Thoracic aorta (tissue), 2 donors: Measurements from ENCODE around the gene MON1A. TPM values are rescaled to one million over a fixed set of nuclear protein-coding genes. Genes with fewer than 3 reads are reported as not detected.

Experiments used
- ATAC-seq: fragments of 150-250 bp; one replicate; pipeline ENCODE4 v1.8.0; 2017; ENCODE audit warnings: low read depth; ENCODE audit not compliant: insufficient number of reproducible peaks, low FRiP score
- DNase-seq: peaks from one replicate; pipeline ENCODE4 v3.0.0-alpha.2; 2020; ENCODE audit warnings: low spot score
- H3K27ac ChIP-seq, 2 donors: fragments of 200-600 bp; sonication (generic); 1 replicate in 1 of 2; 2 replicates in 1 of 2; pipeline ENCODE4 v1.5.1; 2016; ENCODE audit warnings: mild to moderate bottlenecking in 2 of 2, moderate library complexity in 2 of 2
- H3K27me3 ChIP-seq: fragments of 200-600 bp; sonication (generic); replicated peaks from 2 replicates; pipeline ENCODE4 v1.6.0; 2016; ENCODE audit warnings: mild to moderate bottlenecking; ENCODE audit not compliant: insufficient read depth
- H3K36me3 ChIP-seq: fragments of 200-600 bp; sonication (generic); one replicate; pipeline ENCODE4 v1.5.1; 2016
- H3K4me1 ChIP-seq, 2 donors: fragments of 200-600 bp; sonication (generic); 1 replicate in 1 of 2; 2 replicates in 1 of 2; pipeline versions ENCODE4 v1.5.1 to v1.6.0; 2016; ENCODE audit warnings: low read depth in 2 of 2, mild to moderate bottlenecking in 1 of 2; ENCODE audit not compliant: control insufficient read depth in 1 of 2
- H3K4me3 ChIP-seq: fragments of 200-600 bp; sonication (generic); 2 replicates; pipeline ENCODE4 v1.5.1; 2016; ENCODE audit warnings: mild to moderate bottlenecking
- H3K9me3 ChIP-seq: fragments of 200-600 bp; sonication (generic); 2 replicates; pipeline ENCODE4 v1.5.1; 2016
- CTCF ChIP-seq: fragments of 200-600 bp; sonication (generic); IDR thresholded peaks from one replicate; pipeline ENCODE4 v1.5.1; 2019; ENCODE audit warnings: antibody characterized with exemption
- total RNA-seq, 2 donors: library from RNA; depleted of rRNA; stranded (reverse); fragments of >200 nt; gene quantifications; one replicate each; pipeline versions ENCODE4 v1.1.0 to v1.2.3, GENCODE V29; 2016

MON1A gene
- total RNA-seq, 2 donors from 2014 or later, result 17.4 to 23.4 TPM

GRCh38 chr3:49966233-49966942 lies 36.8 kb upstream of the MON1A start:
- Histone ChIP-seq H3K9me3 (no peaks in the 10 kb centered on the region), H3K27me3 (no peaks in the 10 kb centered on the region), H3K27ac (peak overlapping the region; percentile 22 to 44), H3K4me3 (peak overlapping the region; percentile 6), H3K4me1 (peaks cover 11 to 37% of the 10 kb centered on the region in 2 donors), H3K36me3 (no peaks in the 10 kb centered on the region)
- no peak for TF ChIP-seq CTCF
- ATAC-seq (no peak), DNase-seq (no peak)

GRCh38 chr3:49955636-49956035 lies 26.0 kb upstream of the MON1A start:
- Histone ChIP-seq H3K27ac (no peak overlapping the region), H3K27me3 (no peaks in the 10 kb centered on the region), H3K9me3 (no peaks in the 10 kb centered on the region), H3K4me3 (no peak overlapping the region), H3K4me1 (peaks cover 5 to 11% of the 10 kb centered on the region in 2 donors), H3K36me3 (no peaks in the 10 kb centered on the region)
- TF ChIP-seq CTCF, result no peak
- DNase-seq (no peak), ATAC-seq (no peak)

GRCh38 chr3:49952924-49953323 lies 23.3 kb upstream of the MON1A start:
- H3K4me1 ChIP-seq, result peaks cover 15 to 19% of the 10 kb centered on the region in 2 donors
- no peaks in the 10 kb centered on the region for H3K36me3 ChIP-seq
- no peak overlapping the region for H3K4me3 ChIP-seq
- no peaks in the 10 kb centered on the region for H3K27me3 ChIP-seq
- TF ChIP-seq CTCF, result no peak
- DNase-seq (no peak), ATAC-seq (no peak)
- no peaks in the 10 kb centered on the region for H3K9me3 ChIP-seq
- no peak overlapping the region for H3K27ac ChIP-seq

- no peak overlapping the region for H3K27ac ChIP-seq
- H3K36me3 ChIP-seq, result no peaks in the 10 kb centered on the region
- H3K9me3 ChIP-seq, result no peaks in the 10 kb centered on the region
- H3K4me1 ChIP-seq, result peaks cover 7 to 25% of the 10 kb centered on the region in 2 donors
- no peaks in the 10 kb centered on the region for H3K27me3 ChIP-seq
- H3K4me3 ChIP-seq, result no peak overlapping the region
- ATAC-seq (no peak), DNase-seq (no peak)
- no peak for TF ChIP-seq CTCF
These were observed 13.0 kb upstream of the MON1A start for GRCh38 chr3:49942651-49943050.

- Histone ChIP-seq H3K4me1 (peaks cover 7 to 22% of the 10 kb centered on the region in 2 donors), H3K4me3 (peak overlapping the region; percentile 76), H3K27ac (peak overlapping the region; percentile 88 to 91), H3K27me3 (no peaks in the 10 kb centered on the region), H3K36me3 (no peaks in the 10 kb centered on the region), H3K9me3 (no peaks in the 10 kb centered on the region)
- ATAC-seq, result no peak
- TF ChIP-seq CTCF, result no peak
- no peak for DNase-seq
These were observed 11.1 kb upstream of the MON1A start for GRCh38 chr3:49940667-49941249.
